Tibial artery (tissue), 4 donors: ENCODE measurements around the gene KATNBL1.

Experiments used
- DNase-seq, 2 donors: peaks; one replicate each; pipeline ENCODE4 v3.0.0-alpha.2; 2019
- H3K27ac ChIP-seq, 2 donors: fragments of 200-600 bp; sonication (generic) in 1 of 2; 1 replicate in 1 of 2; 2 replicates in 1 of 2; pipeline ENCODE4 v1.5.1; 2018 to 2019; ENCODE audit warnings: mild to moderate bottlenecking in 1 of 2
- H3K27me3 ChIP-seq, 2 donors: fragments of 200-600 bp; sonication (generic) in 1 of 2; one replicate each; pipeline versions ENCODE4 v1.5.1 to v1.6.0; 2016 to 2019
- H3K36me3 ChIP-seq, 3 donors: fragments of 200-600 bp; sonication (generic) in 2 of 3; one replicate each; pipeline ENCODE4 v1.5.1; 2016 to 2019; ENCODE audit warnings: mild to moderate bottlenecking in 2 of 3
- H3K4me1 ChIP-seq, 4 donors: fragments of 200-600 bp; sonication (generic) in 2 of 4; 1 replicate in 3 of 4; 2 replicates in 1 of 4; pipeline ENCODE4 v1.5.1; 2016 to 2019
- H3K4me3 ChIP-seq, 2 donors: fragments of 200-600 bp; sonication (generic) in 1 of 2; 1 replicate in 1 of 2; 2 replicates in 1 of 2; pipeline ENCODE4 v1.5.1; 2018 to 2019; ENCODE audit warnings: mild to moderate bottlenecking in 2 of 2
- H3K9me3 ChIP-seq, 3 donors: fragments of 200-600 bp; sonication (generic) in 1 of 3; one replicate each; pipeline ENCODE4 v1.5.1; 2016 to 2019
- intact Hi-C: fragments of 100-400 bp; cut with DNase I; formaldehyde crosslinking; loops from one replicate; pipeline ENCODE4 v1.15.0; 2023; ENCODE audit warnings: low total_unique reads
- TF ChIP-seq, protein P1 (sequence below), 2 experiments: fragments of 200-600 bp in 1 of 2; fragments of 450-650 bp in 1 of 2; IDR thresholded peaks; one replicate each; pipeline ENCODE4 v1.5.1; 2017 to 2019; ENCODE audit warnings: antibody characterized with exemption in 2 of 2, mild to moderate bottlenecking in 1 of 2, moderate library complexity in 1 of 2

The KATNBL1 gene

GRCh38 chr15:34246276-34246976, 36.5 kb upstream of the KATNBL1 start:
- Histone ChIP-seq H3K4me3 (no peak overlapping the region), H3K4me1 (no peaks in the 10 kb centered on the region), H3K36me3 (peaks cover 26 to 80% (median 50%) of the 10 kb centered on the region in 3 donors)

GRCh38 chr15:34243226-34243625, 33.3 kb upstream of the KATNBL1 start:
- Histone ChIP-seq H3K27ac (no peak overlapping the region), H3K9me3 (no peaks in the 10 kb centered on the region), H3K36me3 (peaks cover 42 to 77% (median 45%) of the 10 kb centered on the region in 3 donors), H3K4me1 (no peaks in the 10 kb centered on the region), H3K4me3 (no peak overlapping the region), H3K27me3 (no peaks in the 10 kb centered on the region)
- no peak for DNase-seq
- intact Hi-C loops = no loop called here
- TF ChIP-seq, protein P1, sequence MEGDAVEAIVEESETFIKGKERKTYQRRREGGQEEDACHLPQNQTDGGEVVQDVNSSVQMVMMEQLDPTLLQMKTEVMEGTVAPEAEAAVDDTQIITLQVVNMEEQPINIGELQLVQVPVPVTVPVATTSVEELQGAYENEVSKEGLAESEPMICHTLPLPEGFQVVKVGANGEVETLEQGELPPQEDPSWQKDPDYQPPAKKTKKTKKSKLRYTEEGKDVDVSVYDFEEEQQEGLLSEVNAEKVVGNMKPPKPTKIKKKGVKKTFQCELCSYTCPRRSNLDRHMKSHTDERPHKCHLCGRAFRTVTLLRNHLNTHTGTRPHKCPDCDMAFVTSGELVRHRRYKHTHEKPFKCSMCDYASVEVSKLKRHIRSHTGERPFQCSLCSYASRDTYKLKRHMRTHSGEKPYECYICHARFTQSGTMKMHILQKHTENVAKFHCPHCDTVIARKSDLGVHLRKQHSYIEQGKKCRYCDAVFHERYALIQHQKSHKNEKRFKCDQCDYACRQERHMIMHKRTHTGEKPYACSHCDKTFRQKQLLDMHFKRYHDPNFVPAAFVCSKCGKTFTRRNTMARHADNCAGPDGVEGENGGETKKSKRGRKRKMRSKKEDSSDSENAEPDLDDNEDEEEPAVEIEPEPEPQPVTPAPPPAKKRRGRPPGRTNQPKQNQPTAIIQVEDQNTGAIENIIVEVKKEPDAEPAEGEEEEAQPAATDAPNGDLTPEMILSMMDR (IDR thresholded peaks at IDR 0.05) = no peak

More at GRCh38 chr15:34246276-34246976, 36.5 kb upstream of the KATNBL1 start:
- intact Hi-C loops = no loop called here
- no peaks in the 10 kb centered on the region for H3K9me3 ChIP-seq
- DNase-seq = no peak
- H3K27ac ChIP-seq = no peak overlapping the region
- no peaks in the 10 kb centered on the region for H3K27me3 ChIP-seq
- TF ChIP-seq, protein P1 (IDR thresholded peaks at IDR 0.05) = no peak

DNA sequence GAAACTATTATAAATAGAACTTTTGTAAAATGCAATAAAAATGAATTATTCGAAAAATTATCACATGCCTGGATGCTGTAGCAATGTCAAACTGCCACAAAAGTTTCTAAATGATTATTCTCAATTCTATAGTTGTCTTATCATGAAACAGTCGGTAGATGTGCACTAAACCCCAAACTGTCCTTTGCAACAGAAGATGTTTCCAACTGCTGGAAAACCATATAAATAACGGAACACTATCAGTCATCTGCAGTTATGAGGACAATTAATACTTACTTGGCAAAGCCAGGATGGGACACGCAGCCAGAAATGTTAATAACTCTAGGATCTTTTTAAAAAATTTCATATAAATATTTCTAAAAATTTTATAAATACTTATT, 32.4 kb upstream of the KATNBL1 start:
- no peak for DNase-seq
- no peak overlapping the region for H3K4me3 ChIP-seq
- H3K27ac ChIP-seq = no peak overlapping the region
- H3K9me3 ChIP-seq = no peaks in the 10 kb centered on the region
- no peaks in the 10 kb centered on the region for H3K27me3 ChIP-seq
- no peaks in the 10 kb centered on the region for H3K4me1 ChIP-seq
- intact Hi-C loops = no loop called here
- TF ChIP-seq, protein P1 (IDR thresholded peaks at IDR 0.05) = no peak
- H3K36me3 ChIP-seq = peaks cover 42 to 80% (median 54%) of the 10 kb centered on the region in 3 donors

DNA sequence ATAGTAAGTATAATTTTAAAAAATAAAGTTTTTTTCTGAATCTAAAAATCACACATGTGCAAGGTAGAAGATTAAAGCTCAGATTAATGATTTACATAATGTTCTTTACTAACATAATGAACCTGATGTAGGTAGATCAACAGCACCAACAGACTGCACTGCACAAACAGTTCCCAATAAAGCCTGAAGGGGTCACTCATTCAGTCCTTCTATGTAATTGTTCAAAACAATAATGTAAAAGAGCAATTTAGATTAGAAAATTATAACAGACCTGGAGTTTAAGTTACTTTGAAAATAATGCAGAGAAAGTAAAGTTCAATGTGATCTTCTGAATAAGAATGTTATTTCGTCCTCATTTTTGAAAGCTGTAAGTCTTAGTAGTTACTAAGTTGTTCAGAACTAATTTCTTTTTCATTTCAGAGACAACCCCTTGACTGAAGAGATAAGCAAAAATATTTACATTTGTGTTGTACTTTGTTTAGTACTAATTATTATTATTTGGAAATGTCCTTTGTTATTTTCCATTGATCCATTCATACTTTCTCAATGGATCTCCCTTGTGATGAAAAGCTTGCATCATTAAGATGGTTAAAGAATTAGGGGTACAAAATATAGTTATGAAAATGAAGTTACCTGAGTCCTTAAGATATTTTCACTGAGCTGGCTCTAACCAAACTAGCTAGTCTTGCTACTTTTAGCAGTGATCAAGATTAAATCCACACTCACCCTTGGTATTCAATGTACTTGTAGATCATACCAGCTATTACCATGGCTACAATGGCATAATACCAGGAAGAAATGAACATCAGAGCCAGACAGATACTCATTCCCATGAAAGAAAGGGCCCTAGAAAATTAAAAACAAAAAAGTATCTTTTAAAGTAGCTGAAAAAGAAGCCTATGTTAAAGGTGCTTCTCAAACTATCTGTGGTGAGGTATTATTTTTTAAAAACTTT, 31.8 kb upstream of the KATNBL1 start:
- TF ChIP-seq, protein P1 (IDR thresholded peaks at IDR 0.05) = peak; percentile 64 to 70
- Histone ChIP-seq H3K4me3 (no peak overlapping the region), H3K36me3 (peaks cover 48 to 84% (median 61%) of the 10 kb centered on the region in 3 donors), H3K9me3 (no peaks in the 10 kb centered on the region), H3K27ac (no peak overlapping the region), H3K27me3 (no peaks in the 10 kb centered on the region), H3K4me1 (no peaks in the 10 kb centered on the region)
- intact Hi-C loops = no loop called here
- no peak for DNase-seq

DNA sequence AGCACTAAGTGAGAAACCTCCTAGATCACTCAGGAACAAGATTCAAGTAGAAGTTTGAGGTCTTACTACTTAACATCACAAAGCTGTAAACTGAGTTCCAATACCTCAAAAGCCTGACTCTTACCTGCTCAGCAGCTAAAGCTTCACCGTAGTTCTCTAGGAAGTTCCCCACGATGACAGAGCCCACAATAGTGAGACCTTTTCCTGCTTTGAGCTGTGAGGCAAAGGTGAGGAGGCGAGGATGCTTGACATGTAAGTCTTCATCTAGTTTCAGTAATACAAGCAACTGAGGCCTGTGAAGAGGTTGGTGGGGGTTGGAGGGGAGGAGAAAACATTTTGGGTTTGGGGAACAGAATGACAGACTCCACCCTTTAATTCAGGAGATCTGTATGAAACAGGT, 30.6 kb upstream of the KATNBL1 start:
- DNase-seq = no peak
- Histone ChIP-seq H3K4me1 (no peaks in the 10 kb centered on the region), H3K27ac (no peak overlapping the region), H3K4me3 (no peak overlapping the region), H3K9me3 (no peaks in the 10 kb centered on the region), H3K27me3 (no peaks in the 10 kb centered on the region), H3K36me3 (peaks cover 59 to 90% (median 67%) of the 10 kb centered on the region in 3 donors)
- intact Hi-C loops = no loop called here
- TF ChIP-seq, protein P1 (IDR thresholded peaks at IDR 0.05) = no peak
